CD4-positive, alpha-beta T cell (primary cell): ENCODE measurements around the gene BCKDHB. TPM values are rescaled to one million over a fixed set of nuclear protein-coding genes. Genes with fewer than 3 reads are reported as not detected.

Experiments
- ATAC-seq: fragments of 200-7000 bp; cut with Tn5 transposase; one replicate; pipeline ENCODE4 v1.10.0; 2022; ENCODE audit warnings: mild to moderate bottlenecking; ENCODE audit not compliant: poor library complexity
- CTCF ChIA-PET: fragments of 350-600 bp; sonication (Branson Sonifier 250); formaldehyde crosslinking; loops from one replicate; lab custom pipeline; 2021; ENCODE audit warnings: antibody characterized with exemption, inconsistent platforms; lab: Charles Lee
- POLR2A ChIA-PET: fragments of 350-600 bp; sonication (Branson Sonifier 250); formaldehyde crosslinking; loops from one replicate; lab custom pipeline; 2021; ENCODE audit warnings: antibody characterized with exemption, inconsistent platforms; lab: Charles Lee
- DNase-seq, 14 experiments: peaks; one replicate each; pipeline ENCODE4 v3.0.0-alpha.2; 2013 to 2020; ENCODE audit warnings: mixed read lengths in 2 of 14
- H3K27ac ChIP-seq, 2 donors: one replicate each; pipeline versions ENCODE4 v1.5.1 to v1.7.0; 2013; ENCODE audit warnings: low read length in 2 of 2, low read depth in 1 of 2, mild to moderate bottlenecking in 1 of 2
- H3K27me3 ChIP-seq, 2 experiments: 1 replicate in 1 of 2; 2 replicates in 1 of 2; pipeline versions ENCODE4 v1.6.1 to v1.7.0; 2013; ENCODE audit warnings: low read length in 2 of 2, control low read depth in 1 of 2, mild to moderate bottlenecking in 1 of 2, moderate library complexity in 1 of 2; ENCODE audit not compliant: insufficient read depth in 2 of 2, control insufficient read depth in 1 of 2
- H3K36me3 ChIP-seq: one replicate; pipeline ENCODE4 v1.6.1; 2013; ENCODE audit warnings: low read length, control low read depth; ENCODE audit not compliant: insufficient read depth
- H3K4me1 ChIP-seq: one replicate; pipeline ENCODE4 v1.6.1; 2013; ENCODE audit warnings: low read length, control low read depth; ENCODE audit not compliant: insufficient read depth
- H3K4me3 ChIP-seq: one replicate; pipeline ENCODE4 v1.5.1; 2013; ENCODE audit warnings: mild to moderate bottlenecking, low read length, moderate library complexity
- H3K9me3 ChIP-seq, 2 experiments: 1 replicate in 1 of 2; 2 replicates in 1 of 2; pipeline versions ENCODE4 v1.6.1 to v1.7.0; 2013; ENCODE audit warnings: low read length in 2 of 2, mild to moderate bottlenecking in 2 of 2, control low read depth in 1 of 2, moderate library complexity in 1 of 2; ENCODE audit not compliant: control insufficient read depth in 1 of 2, insufficient read depth in 1 of 2
- H3K27ac Mint-ChIP-seq: one replicate; pipeline ENCODE4 v1.8.0; 2020; ENCODE audit warnings: mixed read lengths
- H3K27me3 Mint-ChIP-seq: one replicate; pipeline ENCODE4 v1.8.0; 2021; ENCODE audit warnings: mixed read lengths
- H3K36me3 Mint-ChIP-seq: one replicate; pipeline ENCODE4 v1.8.0; 2021; ENCODE audit warnings: low read depth, mixed read lengths
- H3K4me1 Mint-ChIP-seq: one replicate; pipeline ENCODE4 v1.8.0; 2021; ENCODE audit warnings: low read depth, mixed read lengths
- H3K4me3 Mint-ChIP-seq: one replicate; pipeline ENCODE4 v1.8.0; 2020; ENCODE audit warnings: mild to moderate bottlenecking, mixed read lengths
- H3K9me3 Mint-ChIP-seq: one replicate; pipeline ENCODE4 v1.8.0; 2020; ENCODE audit warnings: mixed read lengths
- intact Hi-C, 2 experiments: fragments of 100-400 bp; cut with DNase I in 1 of 2; cut with micrococcal nuclease in 1 of 2; formaldehyde crosslinking; loops; one replicate each; pipeline versions ENCODE4 v1.15.1 to v1.9.0; 2023 to 2025; cut with DNase I, micrococcal nuclease
- total RNA-seq, 174 experiments: library from RNA in 2 of 174; stranded (reverse) in 2 of 174; gene quantifications; one replicate each; pipeline ENCODE4 v1.2.3 and lab custom pipeline; 2021 to 2026
- TF ChIP-seq, protein P1 (sequence below): fragments of 200-600 bp; IDR thresholded peaks from one replicate; pipeline ENCODE4 v1.8.0; 2022; ENCODE audit warnings: antibody characterized with exemption, mild to moderate bottlenecking

BCKDHB gene
- total RNA-seq, 2 experiments from 2014 or later, result 7.8 to 8.1 TPM

DNA sequence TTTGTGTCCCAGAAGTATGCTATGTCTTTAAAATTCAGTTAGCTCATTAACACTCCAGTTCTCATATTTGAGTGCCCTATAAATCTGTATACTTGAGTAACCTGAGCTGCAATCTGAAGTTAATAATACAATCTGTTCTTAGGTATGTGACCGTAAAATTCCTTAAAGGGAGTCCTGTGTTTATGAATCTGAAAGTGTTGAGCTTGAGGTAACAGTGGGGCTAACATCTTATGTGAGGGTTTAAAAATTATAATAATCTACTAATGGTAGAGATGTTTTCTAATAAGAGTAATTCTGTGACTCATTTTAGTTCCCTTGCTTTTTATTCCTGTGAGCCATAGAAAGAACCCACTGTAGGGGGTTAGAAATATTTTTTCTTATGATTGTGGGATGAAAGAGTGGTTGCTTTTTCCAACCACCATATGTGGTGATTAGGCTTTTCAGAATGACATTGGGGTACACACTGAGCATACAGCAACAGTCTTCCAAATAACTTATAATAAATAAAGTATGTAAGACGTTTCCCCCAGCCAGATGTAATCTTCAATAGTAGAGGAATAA, 121.2 kb downstream of the BCKDHB start:
- no peaks in the 10 kb centered on the region for H3K9me3 ChIP-seq
- no peaks in the 10 kb centered on the region for H3K4me1 Mint-ChIP-seq
- H3K27ac ChIP-seq, result no peak overlapping the region
- no peak overlapping the region for H3K4me3 Mint-ChIP-seq
- H3K4me1 ChIP-seq, result no peaks in the 10 kb centered on the region
- POLR2A ChIA-PET, result no interaction called here
- H3K4me3 ChIP-seq, result no peak overlapping the region
- intact Hi-C loops, result no loop called here
- no peaks in the 10 kb centered on the region for H3K9me3 Mint-ChIP-seq
- DNase-seq (no peak), ATAC-seq (no peak)
- no peak overlapping the region for H3K27ac Mint-ChIP-seq
- no peaks in the 10 kb centered on the region for H3K36me3 ChIP-seq
- CTCF ChIA-PET, result no interaction called here
- peaks cover 29% of the 10 kb centered on the region for H3K36me3 Mint-ChIP-seq
- TF ChIP-seq, protein P1, sequence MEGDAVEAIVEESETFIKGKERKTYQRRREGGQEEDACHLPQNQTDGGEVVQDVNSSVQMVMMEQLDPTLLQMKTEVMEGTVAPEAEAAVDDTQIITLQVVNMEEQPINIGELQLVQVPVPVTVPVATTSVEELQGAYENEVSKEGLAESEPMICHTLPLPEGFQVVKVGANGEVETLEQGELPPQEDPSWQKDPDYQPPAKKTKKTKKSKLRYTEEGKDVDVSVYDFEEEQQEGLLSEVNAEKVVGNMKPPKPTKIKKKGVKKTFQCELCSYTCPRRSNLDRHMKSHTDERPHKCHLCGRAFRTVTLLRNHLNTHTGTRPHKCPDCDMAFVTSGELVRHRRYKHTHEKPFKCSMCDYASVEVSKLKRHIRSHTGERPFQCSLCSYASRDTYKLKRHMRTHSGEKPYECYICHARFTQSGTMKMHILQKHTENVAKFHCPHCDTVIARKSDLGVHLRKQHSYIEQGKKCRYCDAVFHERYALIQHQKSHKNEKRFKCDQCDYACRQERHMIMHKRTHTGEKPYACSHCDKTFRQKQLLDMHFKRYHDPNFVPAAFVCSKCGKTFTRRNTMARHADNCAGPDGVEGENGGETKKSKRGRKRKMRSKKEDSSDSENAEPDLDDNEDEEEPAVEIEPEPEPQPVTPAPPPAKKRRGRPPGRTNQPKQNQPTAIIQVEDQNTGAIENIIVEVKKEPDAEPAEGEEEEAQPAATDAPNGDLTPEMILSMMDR, result no peak
- no peaks in the 10 kb centered on the region for H3K27me3 Mint-ChIP-seq
- H3K27me3 ChIP-seq, result no peaks in the 10 kb centered on the region

DNA sequence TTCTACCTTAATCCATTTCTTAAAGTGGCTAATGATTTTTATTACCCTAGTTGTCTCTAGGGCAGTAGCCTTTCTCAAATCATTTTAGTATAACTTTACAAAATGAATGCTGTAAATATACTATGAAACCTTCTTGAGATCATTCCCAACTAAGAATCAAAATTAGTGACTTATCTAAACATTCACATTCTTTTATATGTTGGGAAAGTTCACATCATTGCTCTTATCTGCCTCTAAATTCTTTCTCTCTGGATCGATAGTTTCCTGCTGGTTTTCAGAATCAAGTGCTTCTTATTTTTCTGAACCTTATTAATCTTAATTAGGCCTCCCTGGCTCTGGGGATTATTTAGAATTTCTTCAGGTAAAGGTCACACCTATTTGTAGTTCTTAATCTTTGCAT, 126.8 kb downstream of the BCKDHB start:
- Mint-ChIP-seq H3K27me3 (no peaks in the 10 kb centered on the region), H3K27ac (no peak overlapping the region), H3K4me1 (no peaks in the 10 kb centered on the region), H3K4me3 (no peak overlapping the region), H3K9me3 (no peaks in the 10 kb centered on the region), H3K36me3 (peaks cover 13% of the 10 kb centered on the region)
- ChIA-PET CTCF (no interaction called here), POLR2A (no interaction called here)
- TF ChIP-seq, protein P1, result no peak
- intact Hi-C loops, result no loop called here
- H3K36me3 ChIP-seq, result no peaks in the 10 kb centered on the region
- DNase-seq (no peak), ATAC-seq (no peak)
- no peak overlapping the region for H3K27ac ChIP-seq
- no peak overlapping the region for H3K4me3 ChIP-seq
- no peaks in the 10 kb centered on the region for H3K27me3 ChIP-seq
- no peaks in the 10 kb centered on the region for H3K4me1 ChIP-seq
- H3K9me3 ChIP-seq, result peaks cover 0 to 4% of the 10 kb centered on the region in 2 experiments

DNA sequence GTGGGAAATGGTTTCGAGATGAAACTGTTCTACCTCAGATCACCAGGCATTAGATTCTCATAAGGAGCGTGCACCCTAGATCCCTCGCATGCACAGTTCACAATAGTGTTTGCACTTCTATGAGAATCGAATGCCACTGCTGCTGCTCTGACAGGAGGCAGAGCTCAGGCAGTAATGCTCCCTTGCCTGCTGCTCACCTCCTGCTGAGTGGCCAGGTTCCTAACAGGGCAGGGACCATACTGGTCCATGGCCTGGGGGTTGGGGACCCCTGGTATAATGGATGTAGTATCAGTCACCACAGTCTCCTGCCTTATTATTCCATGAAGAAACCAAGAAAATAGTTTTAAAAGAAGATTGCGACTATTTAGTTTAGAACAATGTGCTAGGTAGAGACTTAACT, 127.5 kb downstream of the BCKDHB start:
- ATAC-seq, result no peak
- Histone ChIP-seq H3K4me3 (no peak overlapping the region), H3K27me3 (no peaks in the 10 kb centered on the region), H3K36me3 (no peaks in the 10 kb centered on the region), H3K27ac (no peak overlapping the region), H3K9me3 (peaks cover 0 to 5% of the 10 kb centered on the region in 2 experiments), H3K4me1 (no peaks in the 10 kb centered on the region)
- no peaks in the 10 kb centered on the region for H3K4me1 Mint-ChIP-seq
- peaks cover 15% of the 10 kb centered on the region for H3K36me3 Mint-ChIP-seq
- H3K27me3 Mint-ChIP-seq, result no peaks in the 10 kb centered on the region
- no peak overlapping the region for H3K27ac Mint-ChIP-seq
- intact Hi-C loops, result no loop called here
- no peaks in the 10 kb centered on the region for H3K9me3 Mint-ChIP-seq
- TF ChIP-seq, protein P1, result no peak
- CTCF ChIA-PET, result no interaction called here
- no peak for DNase-seq
- POLR2A ChIA-PET, result no interaction called here
- H3K4me3 Mint-ChIP-seq, result no peak overlapping the region
